Measurements from ENCODE around the gene GRAPL. TPM values are rescaled to one million over a fixed set of nuclear protein-coding genes. Genes with fewer than 3 reads are reported as not detected.
"Not testable (repeated sequence)": the region's sequence is repeated elsewhere in the genome, so short reads cannot be mapped to it uniquely, and the experiment has no call there.

Gene GRAPL
- total RNA-seq, 4 donors from 2014 or later, result 0.71 to 1.2 TPM; not detected in 2

- no CpG with 5 or more reads among the region's 9 CpGs for WGBS, 2 donors
- DNase-seq (ENCODE audit: low spot score in 2 of 2); H3K4me3 ChIP-seq (ENCODE audit: low read depth, poor library complexity, severe bottlenecking); intact Hi-C loops (cut with DNase I; ENCODE audit: low total_unique reads): not testable (repeated sequence)
Observed at GRCh38 chr17:19150678-19151615, 23.6 kb downstream of the GRAPL start.

GRCh38 chr17:19157628-19158027, 30.2 kb downstream of the GRAPL start:
- intact Hi-C loops (cut with DNase I; ENCODE audit: low total_unique reads); DNase-seq (ENCODE audit: low spot score in 2 of 2); H3K4me3 ChIP-seq (ENCODE audit: low read depth, poor library complexity, severe bottlenecking): not testable (repeated sequence)
- WGBS, 2 donors, result no CpG with 5 or more reads among the region's 8 CpGs

- H3K4me3 ChIP-seq (ENCODE audit: low read depth, poor library complexity, severe bottlenecking); DNase-seq (ENCODE audit: low spot score in 2 of 2); intact Hi-C loops (cut with DNase I; ENCODE audit: low total_unique reads): not testable (repeated sequence)
- no CpG with 5 or more reads among the region's 10 CpGs for WGBS, 2 donors
Observed at GRCh38 chr17:19158478-19158877, 31.1 kb downstream of the GRAPL start.

GRCh38 chr17:19158938-19159337, 31.5 kb downstream of the GRAPL start:
- H3K4me3 ChIP-seq (ENCODE audit: low read depth, poor library complexity, severe bottlenecking); intact Hi-C loops (cut with DNase I; ENCODE audit: low total_unique reads); DNase-seq (ENCODE audit: low spot score in 2 of 2): not testable (repeated sequence)
- no CpG with 5 or more reads among the region's 2 CpGs for WGBS, 2 donors

GRCh38 chr17:19161308-19162107, 34.1 kb downstream of the GRAPL start:
- DNase-seq (ENCODE audit: low spot score in 2 of 2); H3K4me3 ChIP-seq (ENCODE audit: low read depth, poor library complexity, severe bottlenecking); intact Hi-C loops (cut with DNase I; ENCODE audit: low total_unique reads): not testable (repeated sequence)
- WGBS, 2 donors, result no CpG with 5 or more reads among the region's 13 CpGs

GRCh38 chr17:19162384-19163216, 35.2 kb downstream of the GRAPL start:
- H3K4me3 ChIP-seq (ENCODE audit: low read depth, poor library complexity, severe bottlenecking); DNase-seq (ENCODE audit: low spot score in 2 of 2); intact Hi-C loops (cut with DNase I; ENCODE audit: low total_unique reads): not testable (repeated sequence)
- WGBS, 2 donors, result no CpG with 5 or more reads among the region's 71 CpGs

- WGBS, 2 donors, result no CpG with 5 or more reads among the region's 3 CpGs
- DNase-seq (ENCODE audit: low spot score in 2 of 2); H3K4me3 ChIP-seq (ENCODE audit: low read depth, poor library complexity, severe bottlenecking); intact Hi-C loops (cut with DNase I; ENCODE audit: low total_unique reads): not testable (repeated sequence)
Observed at GRCh38 chr17:19174422-19174821, 47.0 kb downstream of the GRAPL start.

GRCh38 chr17:19175410-19175809, 48.0 kb downstream of the GRAPL start:
- H3K4me3 ChIP-seq (ENCODE audit: low read depth, poor library complexity, severe bottlenecking); intact Hi-C loops (cut with DNase I; ENCODE audit: low total_unique reads); DNase-seq (ENCODE audit: low spot score in 2 of 2): not testable (repeated sequence)
- WGBS, 2 donors, result no CpG with 5 or more reads among the region's 20 CpGs

GRCh38 chr17:19181040-19181875, 53.9 kb downstream of the GRAPL start:
- H3K4me3 ChIP-seq (ENCODE audit: low read depth, poor library complexity, severe bottlenecking); DNase-seq (ENCODE audit: low spot score in 2 of 2); intact Hi-C loops (cut with DNase I; ENCODE audit: low total_unique reads): not testable (repeated sequence)
- no CpG with 5 or more reads among the region's 33 CpGs for WGBS, 2 donors

- H3K4me3 ChIP-seq (ENCODE audit: low read depth, poor library complexity, severe bottlenecking); DNase-seq (ENCODE audit: low spot score in 2 of 2); intact Hi-C loops (cut with DNase I; ENCODE audit: low total_unique reads): not testable (repeated sequence)
- 0% methylated on average over 7 to 10 of the region's 62 CpGs for WGBS, 2 donors
Observed at GRCh38 chr17:19187883-19188869, 60.8 kb downstream of the GRAPL start.

- H3K4me3 ChIP-seq (ENCODE audit: low read depth, poor library complexity, severe bottlenecking); intact Hi-C loops (cut with DNase I; ENCODE audit: low total_unique reads); DNase-seq (ENCODE audit: low spot score in 2 of 2): not testable (repeated sequence)
- WGBS, 2 donors, result no CpG with 5 or more reads among the region's 39 CpGs
Observed at GRCh38 chr17:19188870-19189708, 61.7 kb downstream of the GRAPL start.

GRCh38 chr17:19189781-19190405, 62.5 kb downstream of the GRAPL start:
- intact Hi-C loops (cut with DNase I; ENCODE audit: low total_unique reads); DNase-seq (ENCODE audit: low spot score in 2 of 2); H3K4me3 ChIP-seq (ENCODE audit: low read depth, poor library complexity, severe bottlenecking): not testable (repeated sequence)
- WGBS, 2 donors, result no CpG with 5 or more reads among the region's 36 CpGs
